ENCODE measurements around the gene RASGRF2. TPM values are rescaled to one million over a fixed set of nuclear protein-coding genes. Genes with fewer than 3 reads are reported as not detected.

Gene RASGRF2
- total and polyA plus RNA-seq, 10 donors: 0.74 to 13.9 (median 8.8) TPM

DNA sequence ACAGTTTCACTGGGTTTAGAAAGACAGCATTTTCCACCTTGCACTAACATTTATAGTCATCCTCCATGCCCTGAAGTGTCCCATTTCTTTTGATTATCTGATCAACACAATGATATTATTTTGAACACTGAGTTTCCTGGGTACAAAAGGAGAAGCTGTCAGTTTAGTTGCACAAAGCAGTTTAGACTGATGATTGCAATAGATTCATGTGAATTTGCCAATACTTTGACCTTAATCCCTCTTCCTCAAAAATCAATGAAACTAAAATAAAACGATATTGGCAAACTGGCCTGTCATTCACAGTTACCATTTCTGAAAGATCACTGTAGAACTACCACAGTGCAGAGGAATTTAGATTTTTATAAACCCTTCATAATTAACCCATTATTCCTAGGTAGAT, 34.2 kb upstream of the RASGRF2 start:
- Histone ChIP-seq H3K36me3 (no peaks in the 10 kb centered on the region), H3K27ac (no peak overlapping the region), H3K27me3 (replicated peaks in 1 of 7) (no peaks in the 10 kb centered on the region), H3K4me3 (no peak overlapping the region), H3K9me3 (no peaks in the 10 kb centered on the region), H3K4me1 (no peaks in the 10 kb centered on the region)
- TF ChIP-seq, protein P1, sequence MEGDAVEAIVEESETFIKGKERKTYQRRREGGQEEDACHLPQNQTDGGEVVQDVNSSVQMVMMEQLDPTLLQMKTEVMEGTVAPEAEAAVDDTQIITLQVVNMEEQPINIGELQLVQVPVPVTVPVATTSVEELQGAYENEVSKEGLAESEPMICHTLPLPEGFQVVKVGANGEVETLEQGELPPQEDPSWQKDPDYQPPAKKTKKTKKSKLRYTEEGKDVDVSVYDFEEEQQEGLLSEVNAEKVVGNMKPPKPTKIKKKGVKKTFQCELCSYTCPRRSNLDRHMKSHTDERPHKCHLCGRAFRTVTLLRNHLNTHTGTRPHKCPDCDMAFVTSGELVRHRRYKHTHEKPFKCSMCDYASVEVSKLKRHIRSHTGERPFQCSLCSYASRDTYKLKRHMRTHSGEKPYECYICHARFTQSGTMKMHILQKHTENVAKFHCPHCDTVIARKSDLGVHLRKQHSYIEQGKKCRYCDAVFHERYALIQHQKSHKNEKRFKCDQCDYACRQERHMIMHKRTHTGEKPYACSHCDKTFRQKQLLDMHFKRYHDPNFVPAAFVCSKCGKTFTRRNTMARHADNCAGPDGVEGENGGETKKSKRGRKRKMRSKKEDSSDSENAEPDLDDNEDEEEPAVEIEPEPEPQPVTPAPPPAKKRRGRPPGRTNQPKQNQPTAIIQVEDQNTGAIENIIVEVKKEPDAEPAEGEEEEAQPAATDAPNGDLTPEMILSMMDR (IDR thresholded peaks at IDR 0.05 in 8 of 11, conservative IDR thresholded peaks at IDR 0.05 in 3 of 11): no peak
- TF ChIP-seq POLR2A (IDR thresholded peaks at IDR 0.05): no peak
- no peak for TF ChIP-seq POLR2AphosphoS5 (IDR thresholded peaks at IDR 0.05)
- DNase-seq: no peak
- WGBS, 5 donors: 39 to 92% (median 68%) methylated on average over 1 of the region's 1 CpG
- intact Hi-C loops (cut with DNase I; ENCODE audit: low total_unique reads): no loop called here

DNA sequence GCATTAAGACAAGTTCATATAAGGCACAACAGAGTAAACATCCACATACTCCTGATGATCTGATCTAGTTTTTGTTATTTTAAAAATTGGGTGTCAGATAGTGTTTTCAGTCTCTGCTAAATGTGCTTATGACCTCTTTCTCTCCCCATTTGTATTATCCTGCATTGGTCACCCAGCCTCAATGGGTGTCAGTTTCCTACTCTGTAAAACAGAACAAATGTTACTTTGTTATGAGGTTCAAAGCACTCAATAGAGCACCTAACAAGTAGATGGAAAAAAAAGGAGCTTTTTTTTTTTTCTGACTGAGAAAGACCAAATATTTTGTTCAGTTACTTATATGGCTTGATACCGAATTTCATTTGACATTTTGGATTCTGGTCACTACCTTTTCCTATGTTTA, 33.6 kb upstream of the RASGRF2 start:
- H3K4me1 ChIP-seq: no peaks in the 10 kb centered on the region
- intact Hi-C loops (cut with DNase I; ENCODE audit: low total_unique reads): no loop called here
- H3K27ac ChIP-seq: no peak overlapping the region
- H3K36me3 ChIP-seq: no peaks in the 10 kb centered on the region
- H3K27me3 ChIP-seq (replicated peaks in 1 of 7): no peaks in the 10 kb centered on the region
- TF ChIP-seq POLR2AphosphoS5 (IDR thresholded peaks at IDR 0.05): no peak
- TF ChIP-seq, protein P1 (IDR thresholded peaks at IDR 0.05 in 8 of 11, conservative IDR thresholded peaks at IDR 0.05 in 3 of 11): no peak
- no peak for TF ChIP-seq POLR2A (IDR thresholded peaks at IDR 0.05)
- 86 to 95% (median 94%) methylated on average over 1 of the region's 1 CpG for WGBS, 5 donors
- no peak for DNase-seq
- no peaks in the 10 kb centered on the region for H3K9me3 ChIP-seq
- no peak overlapping the region for H3K4me3 ChIP-seq

DNA sequence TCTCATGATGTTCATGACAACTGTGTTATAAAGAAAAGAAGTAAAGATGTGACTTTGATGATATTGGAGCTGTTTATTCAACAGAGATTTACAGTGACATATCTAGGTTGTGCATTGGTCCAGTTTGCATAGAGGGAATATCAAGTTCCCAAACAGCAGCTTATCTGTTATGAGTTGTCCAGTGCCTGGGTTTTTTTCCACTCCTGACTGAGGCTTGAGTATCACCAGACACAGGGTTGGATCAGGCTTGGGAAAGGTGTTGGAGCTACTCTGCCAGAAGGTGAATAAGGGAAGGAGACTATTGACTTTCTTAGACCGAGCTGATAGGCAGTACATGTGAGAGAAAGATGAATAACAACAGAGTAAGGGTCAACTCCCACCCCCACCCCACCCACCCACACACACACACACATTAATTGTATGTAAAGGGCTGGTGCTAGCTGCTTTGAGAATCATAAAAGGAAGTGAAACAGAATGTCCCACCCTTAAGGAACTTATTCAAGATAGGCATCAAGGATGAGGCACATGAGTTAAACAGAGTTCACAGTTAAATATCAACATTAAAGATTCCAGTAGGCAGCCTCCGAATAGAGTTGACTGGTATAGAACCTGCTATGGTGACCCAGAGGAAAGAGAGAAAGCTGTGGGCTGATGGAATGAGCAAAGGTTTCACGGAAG, 33.0 kb upstream of the RASGRF2 start:
- Histone ChIP-seq H3K4me1 (no peaks in the 10 kb centered on the region), H3K36me3 (no peaks in the 10 kb centered on the region), H3K27me3 (replicated peaks in 1 of 7) (no peaks in the 10 kb centered on the region), H3K4me3 (no peak overlapping the region), H3K27ac (no peak overlapping the region), H3K9me3 (no peaks in the 10 kb centered on the region)
- DNase-seq: no peak
- 76 to 84% (median 78%) methylated on average over 3 of the region's 3 CpGs for WGBS, 5 donors
- TF ChIP-seq POLR2AphosphoS5 (IDR thresholded peaks at IDR 0.05) (no peak), POLR2A (IDR thresholded peaks at IDR 0.05) (no peak)
- TF ChIP-seq, protein P1 (IDR thresholded peaks at IDR 0.05 in 8 of 11, conservative IDR thresholded peaks at IDR 0.05 in 3 of 11): no peak
- intact Hi-C loops (cut with DNase I; ENCODE audit: low total_unique reads): no loop called here

DNA sequence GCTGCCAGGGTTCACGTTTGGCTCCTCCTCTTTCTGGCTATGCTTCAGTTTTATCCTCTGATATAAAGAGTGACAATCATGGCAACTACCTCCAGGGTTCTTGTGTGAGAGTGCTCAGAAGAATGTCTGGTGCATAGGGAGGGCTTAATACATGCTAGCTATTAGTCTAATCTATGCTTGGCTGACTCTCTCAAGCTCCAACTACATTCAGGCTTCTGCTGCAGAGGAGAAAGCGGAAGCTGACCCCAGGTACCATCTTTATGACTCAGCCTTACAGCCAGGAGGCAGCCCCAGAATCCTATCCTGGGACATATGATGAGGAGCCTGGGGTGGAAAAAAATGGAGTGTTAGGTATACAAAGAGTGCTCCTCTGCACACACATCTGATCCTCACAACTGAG, 32.1 kb upstream of the RASGRF2 start:
- TF ChIP-seq, protein P1 (IDR thresholded peaks at IDR 0.05 in 8 of 11, conservative IDR thresholded peaks at IDR 0.05 in 3 of 11): no peak
- TF ChIP-seq POLR2A (IDR thresholded peaks at IDR 0.05) (no peak), POLR2AphosphoS5 (IDR thresholded peaks at IDR 0.05) (no peak)
- intact Hi-C loops (cut with DNase I; ENCODE audit: low total_unique reads): no loop called here
- H3K4me1 ChIP-seq: no peaks in the 10 kb centered on the region
- H3K27me3 ChIP-seq (replicated peaks in 1 of 7): no peaks in the 10 kb centered on the region
- DNase-seq: no peak
- no peak overlapping the region for H3K27ac ChIP-seq
- H3K9me3 ChIP-seq: no peaks in the 10 kb centered on the region
- H3K36me3 ChIP-seq: no peaks in the 10 kb centered on the region
- H3K4me3 ChIP-seq: no peak overlapping the region
- 69 to 93% (median 79%) methylated on average over 2 of the region's 2 CpGs for WGBS, 5 donors

Data from spleen (tissue), 11 donors.